IPS-NIHi7 (cell line): ENCODE measurements around the gene HOXC13.

ENCODE experiments used
- DNase-seq: peaks from one replicate; pipeline ENCODE4 v3.0.0; 2012; ENCODE audit warnings: mixed read lengths; ENCODE audit errors: extremely low spot score

HOXC13 gene

GRCh38 chr12:53995378-53996239 is 57.0 kb downstream of the HOXC13 start:
- DNase-seq, result no peak
